ENCODE results near the gene HCFC1R1.
"Not testable (repeated sequence)": the region's sequence is repeated elsewhere in the genome, so short reads cannot be mapped to it uniquely, and the experiment has no call there.

HCFC1R1 gene

DNA sequence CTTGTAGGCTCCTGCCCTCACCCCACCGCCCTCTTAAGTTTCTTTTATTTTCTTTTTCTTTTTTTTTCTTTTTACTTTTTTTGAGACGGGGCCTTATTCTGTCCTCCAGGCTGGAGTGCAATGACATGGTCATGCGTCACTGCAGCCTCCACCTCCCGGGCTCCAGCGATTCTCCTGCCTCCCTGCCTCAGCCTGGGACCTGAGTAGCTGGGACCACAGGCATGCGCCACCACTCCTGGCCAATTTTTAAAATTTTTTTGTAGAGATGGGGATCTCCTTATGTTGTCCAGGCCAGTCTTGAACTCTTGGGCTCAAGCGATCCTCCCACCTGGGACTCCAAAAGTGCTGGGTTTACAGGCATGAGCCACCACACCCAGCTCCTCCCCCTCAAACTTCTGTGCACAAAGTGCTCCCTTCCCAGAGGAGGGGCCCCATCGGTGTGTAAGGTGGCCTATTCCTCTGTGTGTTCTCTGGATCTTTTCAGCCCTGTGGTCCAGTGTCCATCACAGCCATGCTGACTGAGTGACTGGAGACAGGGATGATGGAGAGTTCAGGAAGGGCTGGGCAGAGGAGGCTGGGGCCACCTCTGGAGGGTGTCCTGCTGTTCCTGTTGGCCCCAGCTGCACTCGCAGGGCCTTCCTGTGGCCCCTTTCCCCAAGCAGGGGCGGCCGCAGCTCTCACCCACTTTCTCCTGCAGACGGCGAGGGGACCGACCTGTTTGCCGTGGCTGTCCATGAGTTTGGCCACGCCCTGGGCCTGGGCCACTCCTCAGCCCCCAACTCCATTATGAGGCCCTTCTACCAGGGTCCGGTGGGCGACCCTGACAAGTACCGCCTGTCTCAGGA is 32.8 kb upstream of the HCFC1R1 start:
- no peak for FAIRE-seq

DNA sequence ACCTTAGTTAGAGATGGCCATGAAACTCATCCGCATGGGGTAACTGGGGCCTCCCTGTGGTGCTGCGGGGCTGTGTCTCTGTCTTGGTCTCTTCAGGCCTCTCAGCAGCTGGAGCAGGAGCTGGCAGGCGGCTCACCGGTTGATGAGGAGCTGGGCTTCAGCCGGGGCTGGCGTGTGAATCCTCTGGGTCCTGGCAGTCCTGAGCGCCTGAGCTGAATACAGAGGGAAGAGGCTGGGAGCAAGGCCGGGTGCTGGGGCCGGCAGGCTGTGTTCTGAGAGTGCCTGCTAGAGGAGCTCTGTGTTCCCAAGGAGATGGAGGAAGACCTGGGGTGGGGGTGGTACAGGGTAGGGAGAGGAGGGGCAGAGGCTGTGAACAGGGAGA is 32.0 kb upstream of the HCFC1R1 start:
- FAIRE-seq = not testable (repeated sequence)

DNA sequence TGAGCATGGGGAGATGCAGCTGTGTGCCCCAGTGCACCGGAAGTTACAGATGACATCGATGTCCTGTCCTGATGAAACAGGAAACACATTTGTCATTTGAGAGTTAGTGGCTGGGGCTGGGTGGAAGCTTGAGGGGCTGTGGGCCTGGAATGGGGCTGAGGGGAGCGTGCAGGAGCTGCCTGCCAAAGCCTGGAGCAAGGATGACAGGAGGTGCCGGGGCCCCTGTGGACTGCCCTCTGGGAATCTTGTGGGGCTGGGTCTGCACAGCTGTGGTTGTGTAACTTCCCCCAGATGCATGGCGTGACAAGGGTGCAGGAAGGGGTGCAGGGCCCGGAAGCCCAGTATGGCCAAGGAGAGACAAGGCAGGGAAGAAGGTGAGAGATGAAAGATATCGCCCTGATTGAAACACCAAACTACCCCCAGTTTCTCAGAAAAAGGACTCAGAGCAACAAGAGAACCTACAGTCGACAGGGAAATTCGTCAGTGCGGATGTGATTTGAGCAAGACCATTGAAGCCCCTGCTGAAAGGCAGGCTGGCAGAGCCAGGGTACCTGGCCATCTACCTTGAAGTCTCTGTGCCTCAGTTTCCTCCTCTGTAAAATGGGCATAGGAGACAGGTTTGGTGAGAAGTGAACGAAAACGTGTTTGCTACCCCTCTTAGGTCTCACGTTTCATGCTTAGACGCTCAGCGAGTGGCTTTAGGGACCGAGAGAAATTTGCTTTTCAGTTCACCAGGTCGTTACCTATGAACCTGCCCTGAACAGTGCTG is 31.4 kb upstream of the HCFC1R1 start:
- FAIRE-seq = no peak

- not testable (repeated sequence) for FAIRE-seq
Measured at GRCh38 chr16:3053330-3053710, 29.6 kb upstream of the HCFC1R1 start.

GRCh38 chr16:3052571-3053329 is 29.0 kb upstream of the HCFC1R1 start:
- FAIRE-seq = not testable (repeated sequence)

DNA sequence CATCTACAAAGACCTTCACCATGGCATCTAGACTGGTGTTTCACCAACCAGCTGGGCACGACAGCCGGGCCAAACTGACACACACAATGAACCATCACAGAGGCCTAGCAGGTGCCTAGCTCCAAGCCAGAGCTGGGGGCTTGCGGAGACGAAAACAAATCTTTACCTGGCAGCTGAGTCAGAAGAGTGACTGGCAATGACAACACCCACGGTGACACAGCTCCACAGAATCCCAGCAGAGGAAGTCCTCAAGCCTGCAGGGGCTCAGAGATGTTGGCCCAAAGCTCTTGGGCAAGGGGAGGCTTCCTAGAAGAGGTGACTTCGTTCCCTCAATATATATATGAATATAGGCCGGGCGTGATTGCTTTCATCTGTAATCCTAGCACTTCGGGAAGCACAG is 27.8 kb upstream of the HCFC1R1 start:
- no peak for FAIRE-seq

DNA sequence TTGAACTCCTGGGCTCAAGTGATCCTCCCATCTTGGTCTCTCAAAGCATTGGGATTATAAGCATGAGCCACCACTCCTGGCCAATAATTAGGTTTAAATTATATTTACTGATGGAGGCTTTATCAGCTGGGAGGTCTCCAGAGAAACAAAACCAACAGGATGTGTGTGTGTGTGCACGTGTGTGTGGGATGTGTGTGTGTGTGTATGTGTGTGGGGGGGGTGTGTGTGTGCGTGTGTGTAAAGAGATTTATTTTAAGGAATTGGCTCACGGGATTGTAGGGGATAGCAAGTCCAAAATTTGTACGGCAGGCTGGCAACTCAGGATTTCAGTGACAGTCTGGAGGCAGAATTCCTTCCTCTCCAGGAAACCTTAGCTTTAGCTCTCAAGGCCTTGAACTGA is 27.3 kb upstream of the HCFC1R1 start:
- FAIRE-seq = no peak

DNA sequence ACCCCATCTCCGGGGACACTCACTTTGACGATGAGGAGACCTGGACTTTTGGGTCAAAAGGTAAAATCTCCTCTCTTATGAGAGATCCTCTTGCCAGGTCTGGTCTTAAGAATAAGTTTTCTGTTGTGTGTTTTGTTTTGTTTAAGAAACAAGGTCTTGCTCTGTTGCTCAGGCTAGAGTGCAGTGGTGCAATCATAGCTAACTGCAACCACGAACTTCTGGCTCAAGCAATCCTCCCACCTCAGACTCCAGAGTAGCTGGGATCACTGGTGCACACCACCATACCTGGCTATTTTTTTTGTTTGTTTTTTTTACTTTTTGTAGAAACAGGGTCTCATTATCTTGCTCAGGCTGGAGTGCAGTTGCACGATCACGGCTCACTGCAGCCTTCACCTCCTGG is 26.7 kb upstream of the HCFC1R1 start:
- FAIRE-seq = no peak

DNA sequence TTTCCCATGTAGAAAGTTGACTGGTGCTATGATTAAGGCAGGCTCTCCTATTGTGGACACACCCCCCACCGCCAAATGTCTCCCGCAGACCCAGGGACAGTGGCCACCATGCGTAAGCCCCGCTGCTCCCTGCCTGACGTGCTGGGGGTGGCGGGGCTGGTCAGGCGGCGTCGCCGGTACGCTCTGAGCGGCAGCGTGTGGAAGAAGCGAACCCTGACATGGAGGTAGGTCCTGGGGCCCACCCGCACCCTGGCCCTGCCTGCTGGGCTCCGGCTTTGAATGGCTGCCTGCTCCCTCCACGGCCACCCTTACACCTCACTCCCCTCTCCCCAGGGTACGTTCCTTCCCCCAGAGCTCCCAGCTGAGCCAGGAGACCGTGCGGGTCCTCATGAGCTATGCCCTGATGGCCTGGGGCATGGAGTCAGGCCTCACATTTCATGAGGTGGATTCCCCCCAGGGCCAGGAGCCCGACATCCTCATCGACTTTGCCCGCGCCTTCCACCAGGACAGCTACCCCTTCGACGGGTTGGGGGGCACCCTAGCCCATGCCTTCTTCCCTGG is 26.3 kb upstream of the HCFC1R1 start:
- FAIRE-seq = no peak

DNA sequence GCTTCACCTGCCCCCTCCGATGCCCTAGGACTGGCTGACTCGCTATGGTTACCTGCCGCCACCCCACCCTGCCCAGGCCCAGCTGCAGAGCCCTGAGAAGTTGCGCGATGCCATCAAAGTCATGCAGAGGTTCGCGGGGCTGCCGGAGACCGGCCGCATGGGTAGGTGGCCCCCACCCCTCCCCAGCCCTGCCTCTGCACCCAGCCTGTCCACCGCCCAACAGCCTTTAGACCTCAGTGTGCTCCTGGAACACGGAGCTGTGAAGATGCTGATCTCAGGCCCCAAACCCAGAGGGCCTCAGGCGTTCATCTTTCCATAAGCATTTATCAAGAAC is 23.6 kb upstream of the HCFC1R1 start:
- no peak for FAIRE-seq

- FAIRE-seq = no peak
Measured at GRCh38 chr16:3046641-3047386, 23.1 kb upstream of the HCFC1R1 start.

DNA sequence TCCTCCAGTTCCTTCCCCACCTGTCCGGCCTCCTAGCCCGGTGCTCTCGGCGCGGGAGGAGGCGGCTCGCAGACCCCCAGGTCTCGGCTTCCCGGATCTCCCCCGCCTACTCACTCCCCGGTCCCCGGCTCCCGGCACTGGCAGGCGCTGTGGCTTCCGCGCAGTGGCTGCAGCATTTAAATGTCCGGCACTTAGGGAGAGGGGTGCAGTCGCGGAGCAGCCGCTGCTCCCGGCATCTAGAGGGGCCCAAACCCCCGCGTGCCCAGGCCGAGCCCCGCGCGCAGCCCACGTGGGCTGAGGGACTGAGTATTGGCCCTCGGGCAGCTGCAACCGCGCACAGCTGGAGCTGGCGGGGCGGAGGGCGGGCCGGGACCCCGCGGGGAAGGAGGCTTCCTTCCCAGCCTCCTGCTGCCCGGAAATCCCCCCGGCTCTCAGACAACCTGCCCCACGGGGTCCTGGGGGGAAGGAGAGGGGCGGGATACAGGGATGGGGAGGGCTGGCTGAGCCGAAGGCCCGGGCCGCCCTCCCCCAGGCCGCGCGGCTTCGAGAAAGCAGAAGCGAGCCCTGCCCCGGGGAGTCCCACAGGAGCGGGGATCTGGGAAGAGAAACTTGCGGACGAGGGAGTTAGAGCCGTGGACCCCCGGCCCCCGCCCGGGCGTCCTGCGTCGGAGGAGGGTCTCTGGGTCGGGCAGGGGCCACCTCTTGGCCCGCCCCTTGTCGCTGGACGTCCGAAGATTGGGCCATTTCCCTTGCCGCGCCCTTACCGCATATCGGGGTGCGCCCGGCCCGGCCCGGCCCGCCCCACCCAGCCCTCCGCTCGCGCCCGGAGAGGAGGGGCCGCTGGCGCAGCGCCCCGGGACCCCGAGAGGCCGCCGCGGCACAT is 22.3 kb upstream of the HCFC1R1 start, which contains the start of gene MMP25:
Gene MMP25, plus strand, starts transcription at position 804 of the 883 bp plus-strand sequence. CDS start 357 bp downstream, outside the sequence.
- FAIRE-seq = no peak

DNA sequence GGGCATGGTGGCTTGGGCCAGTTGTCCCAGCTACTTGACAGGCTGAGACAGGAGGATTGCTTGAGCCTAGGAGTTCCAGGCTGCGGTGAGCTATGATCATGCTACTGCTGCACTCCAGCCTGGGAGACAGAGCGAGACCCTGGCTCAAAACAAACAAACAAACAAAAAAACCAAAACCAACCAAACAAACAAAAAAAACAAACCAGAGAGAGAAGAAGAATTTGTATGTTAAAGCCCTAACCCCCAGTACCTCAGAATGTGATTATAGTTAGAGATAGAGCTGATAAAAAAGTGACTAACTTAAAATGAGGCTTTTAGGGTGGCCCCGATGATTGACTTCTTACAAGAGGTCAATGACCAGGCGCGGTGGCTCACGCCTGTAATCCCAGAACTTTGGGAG is 21.0 kb upstream of the HCFC1R1 start:
- no peak for FAIRE-seq

DNA sequence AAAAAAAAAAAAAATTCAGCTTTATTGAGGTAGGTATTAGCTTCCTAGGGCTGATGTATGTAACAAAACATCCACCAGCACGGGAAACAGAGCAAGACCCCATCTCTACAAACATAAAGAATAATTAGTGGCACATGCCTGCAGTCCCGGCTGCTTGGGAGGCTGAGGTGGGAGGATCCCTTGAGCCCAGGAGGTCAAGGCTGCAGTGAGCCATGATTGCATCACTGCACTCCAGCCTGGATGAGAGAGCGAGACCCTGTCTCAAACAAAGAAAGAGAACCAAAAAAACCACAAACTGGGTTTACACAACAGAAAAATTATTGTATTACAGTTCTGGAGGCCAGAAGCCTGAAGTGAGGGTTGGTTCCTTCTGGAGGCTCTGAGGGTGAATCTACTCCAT is 18.6 kb upstream of the HCFC1R1 start:
- FAIRE-seq = no peak

DNA sequence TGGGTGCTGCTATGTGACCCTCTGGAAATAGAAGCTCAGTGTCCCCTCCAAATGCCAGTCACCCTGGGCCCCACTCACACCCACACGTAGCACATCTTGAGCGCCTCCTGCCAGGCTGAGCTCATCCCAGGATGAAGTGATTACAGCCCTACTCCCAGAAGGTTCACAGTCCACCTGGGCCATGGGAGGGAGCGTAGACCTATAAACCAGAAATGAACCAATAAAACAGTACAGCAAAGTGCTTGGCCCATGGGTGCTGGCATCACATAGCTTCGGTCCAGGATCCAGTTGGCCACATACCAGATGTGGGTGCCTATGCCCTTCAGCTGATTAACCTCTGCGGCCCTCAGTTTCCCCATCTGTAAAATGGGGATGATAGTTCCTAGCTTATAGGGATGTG is 15.2 kb upstream of the HCFC1R1 start:
- FAIRE-seq = no peak

DNA sequence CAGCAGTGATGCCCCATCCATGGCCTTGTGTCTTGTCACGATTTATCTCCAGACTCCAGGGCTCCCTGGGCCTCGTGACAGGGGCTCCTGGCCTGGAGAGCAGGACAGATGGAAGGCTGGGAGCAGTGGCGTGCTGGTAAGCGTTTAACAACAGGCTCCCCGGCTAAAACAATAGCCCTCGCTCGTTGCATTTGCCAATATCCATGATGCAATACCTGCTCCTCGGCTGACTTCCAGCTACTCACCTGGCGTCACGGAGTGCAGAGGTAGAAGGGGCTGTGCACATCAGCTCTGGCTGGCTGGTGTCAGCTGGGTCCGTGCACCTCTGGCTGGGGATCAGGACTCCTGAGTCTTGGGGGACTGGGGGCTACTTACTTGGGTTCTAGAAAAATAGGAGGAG is 14.5 kb upstream of the HCFC1R1 start:
- no peak for FAIRE-seq

DNA sequence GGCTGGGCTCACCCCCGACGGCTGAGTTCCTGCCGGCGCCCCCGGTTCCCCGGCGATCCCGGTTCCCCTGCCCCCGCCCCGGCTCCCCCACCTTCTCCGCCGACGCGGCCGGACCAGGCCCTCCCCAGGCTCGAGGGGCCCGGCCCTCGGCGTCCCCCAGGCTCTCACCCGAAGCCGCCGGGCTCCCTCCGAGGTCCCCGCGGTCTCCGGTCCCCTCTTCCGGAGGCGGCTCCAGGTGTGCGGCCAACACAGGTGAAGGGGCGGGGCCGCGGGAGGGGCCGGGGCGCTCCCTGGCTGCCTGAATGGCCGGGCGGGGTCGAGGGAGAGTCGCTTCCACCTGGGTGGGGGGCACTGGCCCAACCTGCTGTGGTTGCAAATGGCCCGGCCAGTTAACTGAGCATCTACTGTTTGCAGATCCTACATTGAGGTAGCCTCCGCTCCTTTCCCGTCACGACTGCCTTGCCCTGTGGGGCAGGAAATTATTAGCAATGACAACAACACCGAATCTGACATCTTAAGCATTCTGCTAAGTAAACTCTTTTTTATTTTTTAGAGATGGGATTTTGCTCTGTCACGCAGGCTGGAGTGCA is 13.1 kb upstream of the HCFC1R1 start, which contains the start of gene BICDL2:
Gene BICDL2, minus strand, starts transcription at position 219 of the 590 bp plus-strand sequence. CDS start 1,448 bp downstream, outside the sequence.
- no peak for FAIRE-seq

- no peak for FAIRE-seq
Measured at GRCh38 chr16:3035972-3036725, 12.4 kb upstream of the HCFC1R1 start.

- no peak for FAIRE-seq
Measured at GRCh38 chr16:3035289-3035971, 11.7 kb upstream of the HCFC1R1 start.
